GM13976 (cell line): Measurements from ENCODE around the gene MAGEA11.
"Not testable (repeated sequence)": the region's sequence is repeated elsewhere in the genome, so short reads cannot be mapped to it uniquely, and the experiment has no call there.

ENCODE experiments used
- DNase-seq: peaks from one replicate; pipeline ENCODE4 v3.0.0; 2012; ENCODE audit warnings: low spot score
- in situ Hi-C: fragments of 300-500 bp; cut with MboI; formaldehyde crosslinking; loops from one replicate; pipeline ENCODE4 v1.12.0; 2022; ENCODE audit warnings: low sequenced_read_pairs, mixed read lengths, inconsistent platforms; ENCODE audit not compliant: unreplicated experiment
- TF ChIP-seq, protein P1 (sequence below): IDR thresholded peaks from 2 replicates; pipeline ENCODE4 v1.5.1; 2012; ENCODE audit warnings: borderline replicate concordance, mild to moderate bottlenecking; ENCODE audit not compliant: insufficient read depth; ENCODE audit errors: extremely low read depth, missing control alignments, control extremely low read depth

The MAGEA11 gene

DNA sequence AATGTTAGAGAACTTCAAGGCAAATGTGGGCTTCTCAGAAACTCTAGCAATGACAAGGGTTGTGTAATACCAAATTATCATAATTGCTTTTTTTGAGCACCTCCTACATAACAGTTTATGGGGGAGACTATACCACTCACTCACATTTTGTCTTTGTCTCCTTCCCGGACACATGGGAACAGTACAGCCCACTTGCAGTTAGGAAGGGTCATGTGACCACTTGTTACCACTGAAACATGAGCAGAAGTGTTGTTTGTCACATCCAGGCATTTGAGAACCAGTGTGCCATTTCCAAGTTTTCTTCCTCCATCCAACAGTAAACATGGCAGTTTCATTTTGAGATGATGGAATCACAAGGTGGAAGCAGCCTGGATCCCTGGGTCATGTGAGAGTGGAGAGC lies 6.9 kb downstream of the MAGEA11 start:
- TF ChIP-seq, protein P1, sequence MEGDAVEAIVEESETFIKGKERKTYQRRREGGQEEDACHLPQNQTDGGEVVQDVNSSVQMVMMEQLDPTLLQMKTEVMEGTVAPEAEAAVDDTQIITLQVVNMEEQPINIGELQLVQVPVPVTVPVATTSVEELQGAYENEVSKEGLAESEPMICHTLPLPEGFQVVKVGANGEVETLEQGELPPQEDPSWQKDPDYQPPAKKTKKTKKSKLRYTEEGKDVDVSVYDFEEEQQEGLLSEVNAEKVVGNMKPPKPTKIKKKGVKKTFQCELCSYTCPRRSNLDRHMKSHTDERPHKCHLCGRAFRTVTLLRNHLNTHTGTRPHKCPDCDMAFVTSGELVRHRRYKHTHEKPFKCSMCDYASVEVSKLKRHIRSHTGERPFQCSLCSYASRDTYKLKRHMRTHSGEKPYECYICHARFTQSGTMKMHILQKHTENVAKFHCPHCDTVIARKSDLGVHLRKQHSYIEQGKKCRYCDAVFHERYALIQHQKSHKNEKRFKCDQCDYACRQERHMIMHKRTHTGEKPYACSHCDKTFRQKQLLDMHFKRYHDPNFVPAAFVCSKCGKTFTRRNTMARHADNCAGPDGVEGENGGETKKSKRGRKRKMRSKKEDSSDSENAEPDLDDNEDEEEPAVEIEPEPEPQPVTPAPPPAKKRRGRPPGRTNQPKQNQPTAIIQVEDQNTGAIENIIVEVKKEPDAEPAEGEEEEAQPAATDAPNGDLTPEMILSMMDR: no peak
- no peak for DNase-seq
- in situ Hi-C loops: no loop called here

DNA sequence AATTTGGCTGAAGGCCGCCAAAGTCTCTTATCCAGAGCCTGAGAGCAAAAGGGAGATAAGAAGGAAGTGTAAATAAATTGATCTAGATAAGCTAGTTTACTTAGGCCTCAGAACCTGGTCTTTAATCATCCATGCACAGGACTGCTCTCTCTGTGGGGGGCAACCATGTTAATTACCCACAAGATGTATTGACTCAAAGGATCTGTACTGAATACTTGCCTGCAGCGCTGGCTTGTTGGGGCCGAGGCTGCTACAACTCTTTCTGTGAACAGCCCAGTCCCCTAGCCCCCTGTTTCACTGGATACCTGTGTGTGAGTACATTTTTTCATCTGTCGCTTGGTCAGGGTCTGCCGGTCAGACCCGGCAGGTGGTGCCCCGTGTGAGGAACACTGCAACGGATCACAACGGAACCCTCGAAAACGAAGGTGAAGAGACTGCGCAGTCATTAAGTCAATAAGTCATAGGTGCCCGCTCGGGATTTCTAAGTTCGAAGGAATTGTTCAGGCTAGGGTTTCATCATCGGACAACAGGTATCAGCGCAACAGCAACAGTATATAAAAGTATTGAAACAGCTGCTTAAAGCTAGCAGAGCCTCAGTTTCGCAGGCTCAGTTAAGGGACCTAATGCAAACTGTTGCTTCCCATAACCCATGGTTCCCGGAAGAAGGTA lies 8.3 kb downstream of the MAGEA11 start:
- TF ChIP-seq, protein P1: no peak
- no peak for DNase-seq
- in situ Hi-C loops: no loop called here

DNA sequence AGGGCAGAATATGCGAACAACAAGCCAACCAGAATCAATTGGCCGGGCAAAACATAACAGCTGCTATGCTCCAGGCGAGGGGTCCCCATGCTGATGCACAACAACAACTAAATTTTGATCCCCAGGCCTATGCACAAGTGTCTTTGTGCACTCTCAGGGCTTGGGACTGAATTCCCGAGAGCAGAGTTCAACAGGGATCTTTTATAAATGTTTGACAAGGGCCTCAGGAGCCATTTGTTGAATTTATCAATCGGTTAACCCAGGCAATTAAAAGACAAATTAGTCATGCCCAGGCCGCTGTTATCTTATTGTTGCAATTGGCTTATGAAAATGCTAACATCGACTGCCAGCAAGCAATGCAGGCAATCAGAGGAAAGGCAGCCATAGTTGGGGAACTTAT lies 9.4 kb downstream of the MAGEA11 start:
- in situ Hi-C loops: not testable (repeated sequence)

DNA sequence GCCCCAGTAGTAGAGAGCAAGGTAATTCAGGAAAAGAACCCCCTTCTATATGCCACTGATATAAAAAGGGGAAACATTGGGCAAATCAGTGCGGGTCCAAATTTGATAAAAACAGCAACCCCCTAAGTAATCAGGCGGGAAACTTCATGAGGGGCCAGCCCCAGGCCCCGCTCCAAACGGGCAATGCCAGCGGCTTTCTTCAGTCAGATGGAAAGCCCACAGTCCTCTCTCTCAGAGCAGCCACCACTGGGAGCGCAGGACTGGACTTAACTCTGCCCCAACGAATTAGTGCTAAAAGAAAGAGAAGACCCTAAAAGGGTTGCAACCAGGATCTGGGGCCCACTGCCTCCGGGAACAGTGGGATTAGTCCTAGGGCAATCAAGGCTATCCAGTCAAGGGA lies 9.9 kb downstream of the MAGEA11 start:
- DNase-seq: no peak
- in situ Hi-C loops: no loop called here
- TF ChIP-seq, protein P1: no peak

More for the DNA sequence above, 9.4 kb downstream of the MAGEA11 start:
- DNase-seq: not testable (repeated sequence)

DNA sequence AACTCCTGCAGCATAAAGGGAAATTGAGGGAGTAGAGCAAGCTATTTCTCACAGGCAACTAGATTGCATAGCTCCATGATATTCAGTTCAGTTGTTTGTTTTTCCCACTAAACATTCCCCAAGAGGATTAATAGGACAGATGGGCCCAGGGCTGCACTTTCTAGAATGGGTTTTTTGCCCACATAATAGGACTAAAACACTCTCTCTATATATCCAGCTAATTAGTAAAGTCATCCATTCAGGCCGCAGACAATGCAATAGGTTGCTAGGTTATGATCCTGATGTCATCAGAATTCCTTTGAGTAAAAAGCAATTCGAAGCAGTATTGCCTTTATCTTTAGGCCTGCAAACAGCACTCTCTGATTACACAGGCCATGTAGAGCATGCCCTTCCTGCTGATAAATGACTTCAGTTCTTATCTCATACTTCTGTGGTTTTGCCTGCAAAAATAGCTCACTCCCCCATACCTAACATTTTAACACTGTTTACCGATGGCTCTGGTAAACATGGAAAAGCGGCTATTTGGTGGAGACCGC lies 11.8 kb downstream of the MAGEA11 start:
- DNase-seq, in situ Hi-C loops: not testable (repeated sequence)

DNA sequence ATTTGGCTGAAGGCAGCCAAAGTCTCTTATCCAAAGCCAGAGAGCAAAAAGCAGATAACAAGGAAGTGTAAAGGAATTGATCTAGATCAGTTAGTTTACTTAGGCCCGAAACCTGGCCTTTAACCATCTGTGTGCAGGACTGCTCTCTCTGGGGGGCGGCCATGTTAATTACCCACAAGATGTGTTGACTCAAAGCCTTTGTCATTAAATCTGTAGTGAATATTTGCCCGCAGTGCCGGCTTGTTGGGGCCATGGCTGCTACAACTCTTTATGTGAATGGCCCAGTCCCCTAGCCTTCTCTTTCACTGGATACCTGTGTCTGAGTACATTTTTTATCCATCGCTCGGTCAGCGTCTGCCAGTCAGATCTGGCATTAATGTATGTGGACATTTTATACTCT lies 15.4 kb downstream of the MAGEA11 start:
- DNase-seq, in situ Hi-C loops: not testable (repeated sequence)

DNA sequence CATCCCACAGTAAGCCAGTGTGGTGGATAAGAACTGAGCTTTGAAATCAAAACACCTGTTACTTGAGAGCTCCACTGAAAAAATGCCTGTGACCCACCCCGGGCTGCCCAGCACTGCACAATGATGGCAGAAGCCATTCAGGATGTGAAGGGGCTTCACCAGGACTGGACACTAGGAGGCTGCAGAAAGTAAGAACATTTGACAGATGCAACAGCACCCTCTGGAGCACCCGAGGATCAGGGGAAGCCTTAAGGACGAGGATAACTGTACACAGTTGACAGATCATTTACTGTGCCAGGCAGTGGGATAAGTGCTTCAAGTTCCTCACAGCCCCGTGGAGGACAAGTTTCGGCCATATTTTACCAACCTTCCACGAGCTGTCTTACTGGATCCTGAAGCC lies 30.4 kb downstream of the MAGEA11 start:
- in situ Hi-C loops, DNase-seq: not testable (repeated sequence)

DNA sequence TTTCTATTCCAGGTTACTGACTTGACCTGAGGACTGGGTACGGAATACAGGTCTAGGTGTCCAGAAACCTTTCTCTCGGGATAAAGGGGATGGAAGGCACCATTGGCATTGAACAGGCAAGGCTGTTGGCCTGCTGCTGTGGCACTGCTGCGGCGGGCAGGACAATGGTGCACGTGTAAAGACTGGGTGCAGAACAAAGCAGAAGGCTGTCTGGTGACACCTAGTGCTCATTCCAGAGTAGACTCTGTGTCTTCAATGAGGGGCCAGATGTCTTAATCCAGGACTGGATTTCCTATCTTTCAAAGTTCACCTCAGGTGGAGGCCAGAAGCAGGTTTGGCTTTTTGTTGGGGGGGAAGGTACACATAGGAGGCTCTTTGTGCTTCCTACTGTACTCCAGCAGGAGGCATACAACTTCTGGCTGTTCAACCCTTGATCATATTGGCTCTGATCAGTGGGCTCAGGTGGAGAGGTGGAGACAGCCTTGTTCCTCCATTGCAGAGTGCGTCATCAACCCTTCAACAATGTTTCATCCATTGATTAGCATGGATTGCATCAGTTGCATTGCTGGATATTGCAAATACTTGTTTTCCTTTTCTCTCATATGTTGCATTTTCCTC lies 34.6 kb downstream of the MAGEA11 start:
- in situ Hi-C loops, DNase-seq: not testable (repeated sequence)

DNA sequence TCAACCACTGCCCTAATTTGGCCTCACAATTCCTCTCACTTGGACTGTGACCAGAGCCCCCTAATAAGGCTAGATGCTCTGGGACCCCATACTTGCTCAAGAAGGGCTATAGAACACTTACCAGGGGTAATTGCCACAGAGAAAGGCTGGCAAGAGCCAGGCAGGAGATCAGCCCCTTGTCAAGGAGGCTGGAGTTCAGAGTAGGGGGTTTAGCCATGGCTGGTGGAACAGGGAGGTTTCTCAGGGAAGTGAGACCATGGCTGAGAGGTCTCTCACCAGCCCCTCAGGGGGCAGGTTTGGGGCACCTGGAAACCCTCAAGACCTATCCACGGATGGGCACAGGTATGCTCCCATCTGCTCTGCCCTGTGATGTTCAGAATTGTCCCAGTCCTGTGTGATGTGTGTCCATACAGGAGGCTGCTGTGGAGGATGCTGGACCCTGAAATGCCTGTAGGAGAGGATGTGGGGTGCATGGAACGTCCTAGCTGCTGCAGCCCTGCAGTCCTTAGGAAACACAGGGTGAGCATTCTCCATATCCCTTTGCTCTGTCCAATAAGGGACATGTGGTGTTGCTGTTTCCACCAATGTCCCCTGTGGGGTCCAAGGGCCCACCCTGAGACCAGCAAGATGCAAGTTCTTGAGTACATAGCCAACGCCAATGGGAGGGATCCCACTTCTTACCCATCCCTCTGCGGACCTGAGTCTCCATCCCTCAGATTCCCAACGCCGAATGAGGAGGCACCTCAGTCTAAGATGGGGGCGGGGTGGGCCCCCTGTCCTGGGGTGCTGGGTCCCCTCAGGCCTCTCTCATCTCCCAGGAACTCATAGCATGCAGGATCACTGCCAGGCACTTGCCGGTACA lies 45.6 kb downstream of the MAGEA11 start:
- in situ Hi-C loops: no loop called here
- DNase-seq: no peak
- TF ChIP-seq, protein P1: no peak
